Measurements from ENCODE around the gene BLOC1S1.

DNA sequence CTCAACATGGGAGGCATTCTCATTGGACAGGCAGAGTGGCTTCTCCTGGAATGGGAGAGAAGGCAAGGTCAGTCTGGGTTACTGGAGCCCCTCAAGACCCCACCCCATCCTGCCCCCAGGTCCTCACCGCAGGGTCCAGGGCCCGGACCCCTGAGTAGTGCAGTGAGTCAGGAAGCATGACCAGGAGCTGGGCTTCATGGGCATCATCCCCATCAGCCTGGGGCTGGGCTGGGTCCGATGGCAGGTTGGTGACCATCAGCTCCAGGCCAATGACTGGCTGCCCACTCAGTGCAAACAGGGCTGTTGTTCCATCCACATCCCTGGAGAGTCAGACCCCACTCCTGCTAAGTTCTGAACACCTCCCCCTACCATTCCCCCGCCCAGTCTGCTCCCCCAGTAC, 21.2 kb upstream of the BLOC1S1 start:
- TF ChIP-seq, protein P1, sequence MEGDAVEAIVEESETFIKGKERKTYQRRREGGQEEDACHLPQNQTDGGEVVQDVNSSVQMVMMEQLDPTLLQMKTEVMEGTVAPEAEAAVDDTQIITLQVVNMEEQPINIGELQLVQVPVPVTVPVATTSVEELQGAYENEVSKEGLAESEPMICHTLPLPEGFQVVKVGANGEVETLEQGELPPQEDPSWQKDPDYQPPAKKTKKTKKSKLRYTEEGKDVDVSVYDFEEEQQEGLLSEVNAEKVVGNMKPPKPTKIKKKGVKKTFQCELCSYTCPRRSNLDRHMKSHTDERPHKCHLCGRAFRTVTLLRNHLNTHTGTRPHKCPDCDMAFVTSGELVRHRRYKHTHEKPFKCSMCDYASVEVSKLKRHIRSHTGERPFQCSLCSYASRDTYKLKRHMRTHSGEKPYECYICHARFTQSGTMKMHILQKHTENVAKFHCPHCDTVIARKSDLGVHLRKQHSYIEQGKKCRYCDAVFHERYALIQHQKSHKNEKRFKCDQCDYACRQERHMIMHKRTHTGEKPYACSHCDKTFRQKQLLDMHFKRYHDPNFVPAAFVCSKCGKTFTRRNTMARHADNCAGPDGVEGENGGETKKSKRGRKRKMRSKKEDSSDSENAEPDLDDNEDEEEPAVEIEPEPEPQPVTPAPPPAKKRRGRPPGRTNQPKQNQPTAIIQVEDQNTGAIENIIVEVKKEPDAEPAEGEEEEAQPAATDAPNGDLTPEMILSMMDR (IDR thresholded peaks at IDR 0.05), result no peak
- TF ChIP-seq ZFX (IDR thresholded peaks at IDR 0.05; ENCODE audit: borderline replicate concordance), result no peak
